Activated T-cell treated with anti-CD3 and anti-CD28 coated beads, Interleukin-2, amount 50 U/mL, for 4 hours (primary cell): ENCODE measurements around the gene RAMAC. TPM values are rescaled to one million over a fixed set of nuclear protein-coding genes. Genes with fewer than 3 reads are reported as not detected.

ENCODE experiments used
- ATAC-seq, 2 donors: fragments of 200-7000 bp; cut with Tn5 transposase; one replicate each; pipeline ENCODE4 v1.10.0; 2021
- DNase-seq: peaks from one replicate; pipeline ENCODE4 v3.0.0-alpha.2; 2020
- H3K27me3 Mint-ChIP-seq: one replicate; pipeline ENCODE4 v1.8.0; 2021; ENCODE audit warnings: low read depth, mixed read lengths
- H3K36me3 Mint-ChIP-seq: one replicate; pipeline ENCODE4 v1.8.0; 2022; ENCODE audit warnings: mixed read lengths; ENCODE audit not compliant: insufficient read depth
- H3K4me1 Mint-ChIP-seq: one replicate; pipeline ENCODE4 v1.8.0; 2021; ENCODE audit warnings: low read depth, mixed read lengths
- H3K4me3 Mint-ChIP-seq: one replicate; pipeline ENCODE4 v1.8.0; 2021; ENCODE audit warnings: mild to moderate bottlenecking, moderate library complexity, mixed read lengths
- H3K9me3 Mint-ChIP-seq: one replicate; pipeline ENCODE4 v1.8.0; 2021; ENCODE audit warnings: mixed read lengths
- total RNA-seq, 3 donors: library from RNA; stranded (reverse); gene quantifications; one replicate each; pipeline ENCODE4 v1.2.1, GENCODE V29; 2021

Gene RAMAC
- total RNA-seq, 3 donors from 2014 or later, result 23.0 to 28.5 (median 28.4) TPM

DNA sequence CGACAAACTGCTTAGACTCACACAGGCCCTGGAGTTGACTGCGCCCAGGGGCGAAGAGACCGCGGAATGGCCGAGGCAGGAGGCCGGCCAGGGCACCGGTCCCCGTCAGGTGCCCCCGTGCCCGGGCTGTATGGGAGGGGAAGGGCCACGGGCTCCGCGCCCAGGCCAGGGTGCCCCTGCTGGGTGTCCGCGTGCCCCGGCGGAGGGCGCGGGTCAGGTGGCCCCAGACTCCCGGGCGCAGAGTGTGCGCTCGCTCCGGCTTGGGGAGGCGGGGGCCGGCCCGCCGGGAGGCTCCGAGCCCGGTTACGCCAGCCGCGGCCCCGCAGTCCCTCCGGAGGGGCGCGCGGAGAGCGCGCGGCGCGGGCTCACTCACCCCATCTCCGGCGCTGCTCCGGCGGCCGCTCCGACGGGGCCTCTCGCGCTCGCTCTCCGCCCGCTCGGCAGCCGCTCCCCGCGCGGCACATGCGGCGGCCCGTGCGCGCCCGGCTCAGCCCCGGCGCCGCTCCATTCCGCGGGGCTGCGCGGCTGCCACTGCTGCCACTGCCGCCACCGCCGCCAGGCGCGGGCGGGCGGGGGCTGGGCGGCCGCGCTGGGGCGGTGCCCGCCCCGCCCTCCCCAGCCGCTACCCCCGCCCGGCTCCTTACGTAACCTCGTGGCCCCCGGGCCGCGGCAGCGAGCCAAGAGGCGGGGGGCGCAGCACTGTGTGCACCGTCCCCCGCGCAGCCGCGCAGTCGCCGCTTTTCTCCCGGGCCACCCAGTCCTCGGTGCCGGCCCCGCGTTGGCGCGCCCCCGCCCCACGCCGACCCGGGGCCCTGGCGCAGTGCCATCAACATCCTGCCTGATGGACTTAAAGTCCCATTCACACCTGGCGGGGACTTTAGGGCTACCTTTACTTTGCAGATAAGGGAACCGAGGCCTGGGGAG is 33.6 kb upstream of the RAMAC start, which contains the start of gene HOMER2:
TSS of gene HOMER2 (minus strand) at position 563 of the 924 bp plus-strand sequence. CDS start at position 378, 185 bp downstream.
- H3K36me3 Mint-ChIP-seq, result no peaks in the 10 kb centered on the region
- H3K9me3 Mint-ChIP-seq, result no peaks in the 10 kb centered on the region
- no peaks in the 10 kb centered on the region for H3K4me1 Mint-ChIP-seq
- ATAC-seq, result peak; percentile 69 to 75
- H3K4me3 Mint-ChIP-seq, result peak within 1 kb of the TSS; percentile 76
- H3K27me3 Mint-ChIP-seq, result peaks cover 13% of the 10 kb centered on the region
- no peak for DNase-seq

DNA sequence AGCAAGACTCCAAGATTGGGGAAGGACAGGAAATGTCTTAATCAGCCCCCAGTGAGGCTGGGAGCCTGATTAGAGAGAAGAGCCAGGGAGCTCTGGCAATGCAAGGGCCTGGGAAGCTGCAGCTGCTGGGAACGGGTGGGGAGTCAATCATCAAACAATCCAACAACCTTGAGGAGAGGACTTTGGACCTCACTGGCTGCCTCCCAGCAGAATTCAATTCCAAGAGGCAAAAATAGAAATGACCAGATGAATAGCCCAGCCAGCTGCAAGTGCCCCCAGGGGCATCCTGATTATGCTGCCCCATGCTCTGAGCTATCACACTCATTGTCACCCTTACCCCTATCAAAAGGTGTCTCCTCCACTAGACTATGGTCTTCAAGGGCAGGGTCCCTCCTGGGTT is 27.4 kb upstream of the RAMAC start:
- Mint-ChIP-seq H3K27me3 (peaks cover under 1% of the 10 kb centered on the region), H3K9me3 (no peaks in the 10 kb centered on the region), H3K4me3 (no peak overlapping the region), H3K36me3 (no peaks in the 10 kb centered on the region), H3K4me1 (no peaks in the 10 kb centered on the region)
- DNase-seq, result no peak
- no peak for ATAC-seq

DNA sequence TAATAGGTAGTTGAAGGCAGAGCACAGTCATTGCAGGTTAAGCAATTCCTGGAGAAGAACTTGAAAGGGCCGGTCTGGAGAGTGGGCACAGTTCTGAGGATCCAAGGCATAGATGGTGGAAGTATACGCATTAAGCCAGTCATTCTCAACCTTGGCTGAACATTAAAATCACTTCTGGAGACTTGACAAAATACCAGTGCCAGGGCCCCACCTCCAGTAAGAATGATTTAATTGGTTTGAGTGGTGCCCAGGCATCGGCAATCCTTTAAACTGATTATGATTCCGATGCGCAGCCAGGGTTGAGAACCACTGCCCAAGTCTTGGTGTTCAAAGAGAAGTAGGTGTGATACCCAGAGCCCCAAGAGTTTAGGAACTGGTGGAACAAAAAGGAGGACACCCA is 26.6 kb upstream of the RAMAC start:
- Mint-ChIP-seq H3K27me3 (no peaks in the 10 kb centered on the region), H3K9me3 (no peaks in the 10 kb centered on the region), H3K36me3 (no peaks in the 10 kb centered on the region), H3K4me1 (no peaks in the 10 kb centered on the region), H3K4me3 (no peak overlapping the region)
- no peak for DNase-seq
- ATAC-seq, result no peak

DNA sequence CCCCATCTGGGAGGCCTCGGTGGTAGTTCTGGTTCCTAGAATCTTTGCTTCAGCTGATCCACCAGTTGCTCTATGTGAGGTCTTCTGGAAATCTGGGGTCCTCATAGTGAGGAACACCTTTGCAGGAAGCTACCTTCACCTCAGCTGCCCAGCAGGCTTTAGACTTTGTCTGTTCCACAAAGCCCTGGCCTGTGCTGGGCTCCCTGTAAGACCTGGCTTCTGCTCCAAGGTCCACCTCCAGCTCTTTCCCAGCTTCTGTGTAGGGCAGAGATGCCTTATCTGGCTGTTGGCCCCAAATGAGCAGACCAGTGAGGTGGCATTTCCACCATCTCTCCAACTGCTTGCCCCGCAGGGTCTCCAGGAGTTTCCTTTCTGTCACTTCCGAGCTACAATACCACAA is 25.2 kb upstream of the RAMAC start:
- no peaks in the 10 kb centered on the region for H3K9me3 Mint-ChIP-seq
- ATAC-seq (no peak), DNase-seq (no peak)
- no peaks in the 10 kb centered on the region for H3K4me1 Mint-ChIP-seq
- H3K4me3 Mint-ChIP-seq, result no peak overlapping the region
- no peaks in the 10 kb centered on the region for H3K27me3 Mint-ChIP-seq
- H3K36me3 Mint-ChIP-seq, result no peaks in the 10 kb centered on the region

DNA sequence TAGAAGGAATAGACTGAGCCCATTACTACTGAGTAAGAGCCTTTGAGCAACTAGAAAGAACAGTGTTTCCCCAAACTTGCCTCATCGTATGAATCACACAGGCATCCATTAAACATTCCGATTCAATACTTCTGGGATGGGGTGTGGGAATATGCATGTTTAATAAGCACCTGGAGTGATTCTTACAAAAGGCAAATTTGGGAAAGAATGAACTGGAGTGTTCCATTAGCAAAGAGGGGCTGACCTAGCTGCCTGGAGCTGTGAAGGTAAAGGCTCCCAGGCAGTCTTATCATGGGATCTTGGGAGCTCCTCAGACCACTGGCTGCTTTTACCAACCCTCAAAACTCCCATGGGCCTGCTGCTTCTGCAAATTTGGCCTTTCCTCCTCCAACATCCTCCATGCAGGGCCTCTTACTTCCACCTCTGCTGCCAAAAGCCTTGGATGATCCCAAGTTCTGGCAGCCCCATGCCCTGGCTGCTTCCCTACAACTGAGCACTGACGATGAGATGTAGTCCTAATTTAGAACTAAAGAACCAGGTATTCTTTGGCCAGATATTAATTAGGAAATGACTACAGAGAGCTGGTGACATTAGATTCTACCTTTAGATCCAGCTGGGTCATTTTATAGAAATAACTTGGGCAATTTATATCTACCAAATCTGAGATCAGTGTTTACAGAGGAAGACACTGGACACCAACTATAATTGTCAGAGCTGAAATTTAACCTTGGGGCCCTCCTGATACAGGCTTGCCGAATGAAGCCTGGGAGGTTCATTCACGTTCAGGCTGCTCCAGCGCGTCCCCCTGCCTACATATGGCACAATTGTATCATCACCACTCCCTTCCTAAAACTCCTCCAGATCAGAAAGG is 22.3 kb upstream of the RAMAC start:
- Mint-ChIP-seq H3K9me3 (no peaks in the 10 kb centered on the region), H3K4me1 (no peaks in the 10 kb centered on the region)

DNA sequence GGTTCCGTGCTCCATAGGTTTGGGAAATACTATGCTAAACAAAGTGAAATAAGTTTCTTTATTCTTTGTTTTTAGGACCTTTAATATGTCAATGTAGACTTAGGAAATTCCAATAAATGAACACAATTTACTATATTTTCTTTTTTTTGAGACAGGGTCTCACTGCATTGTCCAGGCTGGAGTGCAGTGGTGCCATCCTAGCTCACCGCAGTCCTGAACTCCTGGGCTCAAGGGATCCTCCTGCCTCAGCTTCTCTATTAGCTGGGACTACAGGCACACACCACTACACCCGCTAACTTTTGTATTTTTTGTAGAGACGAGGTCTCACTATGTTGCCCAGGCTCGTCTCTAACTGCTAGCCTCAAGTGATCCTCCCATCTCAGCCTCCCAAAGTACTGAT is 21.1 kb upstream of the RAMAC start:
- Mint-ChIP-seq H3K27me3 (no peaks in the 10 kb centered on the region), H3K36me3 (no peaks in the 10 kb centered on the region), H3K4me1 (no peaks in the 10 kb centered on the region), H3K9me3 (no peaks in the 10 kb centered on the region), H3K4me3 (no peak overlapping the region)
- DNase-seq (no peak), ATAC-seq (no peak)

More for the DNA sequence above, 22.3 kb upstream of the RAMAC start:
- Mint-ChIP-seq H3K27me3 (no peaks in the 10 kb centered on the region), H3K4me3 (no peak overlapping the region), H3K36me3 (no peaks in the 10 kb centered on the region)
- DNase-seq (no peak), ATAC-seq (no peak)

DNA sequence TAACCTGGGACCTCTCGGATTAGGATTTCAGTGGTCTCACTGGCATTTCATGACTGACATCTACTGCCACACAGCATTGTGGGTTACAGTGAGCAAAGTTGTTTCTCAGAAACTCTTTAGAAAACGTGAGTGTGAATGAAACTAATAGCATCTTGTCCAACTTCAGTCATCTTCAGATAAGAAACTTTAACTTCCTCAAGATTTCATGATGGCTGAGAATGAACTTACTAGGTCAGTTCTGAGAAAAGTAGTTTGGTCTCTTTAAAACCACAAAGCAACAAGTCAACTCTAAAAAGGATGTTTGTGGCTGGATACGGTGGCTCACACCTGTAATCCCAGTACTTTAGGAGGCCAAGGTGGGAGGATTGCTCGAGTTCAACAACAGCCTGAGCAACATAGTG is 19.3 kb upstream of the RAMAC start:
- peak; percentile 77 to 83 for ATAC-seq
- Mint-ChIP-seq H3K36me3 (no peaks in the 10 kb centered on the region), H3K4me3 (no peak overlapping the region)

DNA sequence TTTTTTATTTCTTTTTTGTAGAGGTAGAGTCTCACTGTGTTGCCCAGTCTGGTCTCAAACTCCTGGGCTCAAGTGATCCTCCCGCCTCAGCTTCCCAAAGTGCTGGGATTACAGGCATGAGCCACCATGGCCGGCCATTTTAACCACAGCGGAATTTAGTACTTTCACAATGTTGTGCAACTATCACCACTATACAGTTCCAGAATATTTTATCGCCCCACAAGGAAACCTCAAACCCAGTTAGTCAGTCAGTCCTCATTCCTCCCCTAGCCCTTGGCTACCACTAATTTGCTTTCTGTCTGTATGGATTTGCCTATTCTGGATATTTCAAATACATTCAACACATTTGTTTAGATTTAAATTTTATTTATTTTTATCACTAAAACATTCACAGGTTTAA is 17.9 kb upstream of the RAMAC start:
- no peak for ATAC-seq
- Mint-ChIP-seq H3K27me3 (no peaks in the 10 kb centered on the region), H3K9me3 (no peaks in the 10 kb centered on the region), H3K36me3 (no peaks in the 10 kb centered on the region), H3K4me3 (no peak overlapping the region), H3K4me1 (no peaks in the 10 kb centered on the region)
- DNase-seq, result no peak

More for the DNA sequence above, 19.3 kb upstream of the RAMAC start:
- no peaks in the 10 kb centered on the region for H3K9me3 Mint-ChIP-seq
- no peaks in the 10 kb centered on the region for H3K4me1 Mint-ChIP-seq
- DNase-seq, result no peak
- no peaks in the 10 kb centered on the region for H3K27me3 Mint-ChIP-seq

DNA sequence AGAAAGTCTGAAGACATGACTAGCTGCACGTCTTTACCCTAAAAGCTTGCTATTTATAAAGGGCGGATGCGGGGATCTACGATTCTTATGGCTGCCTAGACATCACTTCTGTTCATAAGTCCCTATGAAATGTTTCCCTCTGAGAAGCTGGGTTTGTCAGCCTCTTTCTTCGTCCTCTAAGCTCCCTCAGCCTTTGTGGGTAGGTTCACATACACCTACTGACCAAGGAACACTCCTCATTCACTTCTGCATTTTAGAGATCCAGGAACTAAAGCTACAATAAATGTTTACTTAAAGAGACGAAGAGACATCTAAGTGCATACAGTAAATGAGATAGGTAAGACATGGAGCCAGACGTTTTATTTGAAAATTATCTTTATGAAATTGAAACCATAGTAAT is 16.7 kb upstream of the RAMAC start:
- no peak for DNase-seq
- H3K9me3 Mint-ChIP-seq, result no peaks in the 10 kb centered on the region
- no peaks in the 10 kb centered on the region for H3K36me3 Mint-ChIP-seq
- ATAC-seq, result no peak
- no peak overlapping the region for H3K4me3 Mint-ChIP-seq
- no peaks in the 10 kb centered on the region for H3K27me3 Mint-ChIP-seq
- no peaks in the 10 kb centered on the region for H3K4me1 Mint-ChIP-seq

DNA sequence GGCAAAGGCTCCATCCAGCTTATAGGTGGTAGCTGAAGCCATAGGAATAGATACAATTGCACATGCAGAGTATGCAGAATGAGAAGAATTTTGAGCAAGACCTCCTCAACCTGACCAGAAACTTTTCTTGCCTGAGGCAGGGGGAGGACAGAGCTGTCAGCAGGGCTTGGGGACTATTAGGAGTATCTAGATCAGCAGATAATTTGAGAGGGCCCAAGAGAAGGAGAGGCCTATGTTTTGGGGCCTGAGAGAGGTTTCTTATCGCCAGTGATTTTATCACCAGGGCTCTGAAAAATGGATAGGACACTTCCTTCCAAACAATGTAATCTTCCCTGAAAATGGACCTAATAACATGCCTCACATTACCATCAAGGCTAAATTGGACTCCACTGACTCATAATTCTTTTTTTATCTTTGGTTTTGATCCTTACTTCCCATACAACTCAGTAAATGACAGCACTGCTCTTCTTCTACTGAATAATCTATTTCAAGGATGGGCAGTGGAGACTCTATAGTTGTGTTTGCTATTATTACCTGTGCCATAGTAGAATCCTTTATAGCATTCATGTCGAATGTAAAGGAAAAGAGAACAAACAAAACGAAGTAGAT is 15.8 kb upstream of the RAMAC start:
- ATAC-seq, result no peak
- H3K36me3 Mint-ChIP-seq, result no peaks in the 10 kb centered on the region
- no peaks in the 10 kb centered on the region for H3K4me1 Mint-ChIP-seq
- no peaks in the 10 kb centered on the region for H3K27me3 Mint-ChIP-seq
- H3K9me3 Mint-ChIP-seq, result no peaks in the 10 kb centered on the region
- no peak overlapping the region for H3K4me3 Mint-ChIP-seq
- DNase-seq, result no peak

DNA sequence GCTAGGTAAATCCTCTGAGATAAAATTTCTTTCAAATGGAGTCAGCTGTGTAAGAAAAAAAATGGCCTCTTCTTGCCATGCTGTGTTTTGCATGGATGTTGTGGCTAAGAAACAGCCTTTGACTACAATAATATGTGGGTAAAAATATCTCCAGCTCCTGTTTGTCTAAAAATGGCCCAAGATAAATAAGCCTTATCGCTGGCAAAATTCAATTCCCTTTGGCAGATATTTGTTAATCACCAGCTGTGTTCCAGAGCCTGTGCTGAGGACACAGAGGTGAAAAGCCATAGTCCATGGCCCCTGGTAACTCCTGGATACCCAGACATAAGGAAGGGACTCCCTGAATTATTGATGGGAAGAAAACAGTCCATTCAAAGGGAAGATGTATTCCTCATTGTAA is 15.3 kb upstream of the RAMAC start:
- Mint-ChIP-seq H3K36me3 (no peaks in the 10 kb centered on the region), H3K27me3 (no peaks in the 10 kb centered on the region), H3K9me3 (no peaks in the 10 kb centered on the region), H3K4me1 (no peaks in the 10 kb centered on the region), H3K4me3 (no peak overlapping the region)
- ATAC-seq (no peak), DNase-seq (no peak)

DNA sequence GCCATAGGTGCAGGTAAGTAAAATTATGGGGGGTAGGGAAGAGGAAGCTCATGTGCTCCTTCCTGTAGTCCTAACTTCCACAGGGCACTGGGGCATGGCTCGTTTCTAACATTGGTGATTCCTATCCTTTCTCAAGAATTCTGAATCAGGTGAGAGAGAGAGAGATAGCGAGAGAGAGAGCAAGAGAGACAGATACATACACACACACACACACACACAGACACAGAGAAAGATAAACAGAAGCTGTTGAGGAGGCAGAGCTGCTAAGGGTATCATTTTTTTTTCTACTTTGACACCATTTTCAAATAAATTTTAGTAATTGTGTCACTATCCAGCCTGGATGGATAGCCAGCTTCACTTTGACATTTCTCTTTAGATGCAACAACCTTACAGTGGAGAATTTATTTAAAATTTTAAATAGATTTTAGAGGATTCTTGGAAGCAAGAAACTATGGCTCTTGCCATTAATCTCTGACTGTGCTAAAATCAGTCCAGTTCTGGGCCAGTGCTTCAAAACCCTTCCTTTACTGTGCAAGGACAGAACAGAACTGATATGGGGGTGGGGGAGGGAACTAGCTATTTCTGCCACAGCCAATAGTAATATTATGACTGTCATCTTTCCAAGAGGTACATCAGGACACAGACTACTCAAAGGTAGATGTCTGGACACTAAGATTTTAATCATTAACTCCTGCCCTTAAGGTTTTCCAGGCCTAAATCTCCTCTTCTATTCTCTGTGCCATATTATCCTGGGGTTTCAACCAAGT is 14.6 kb upstream of the RAMAC start:
- no peaks in the 10 kb centered on the region for H3K36me3 Mint-ChIP-seq

DNA sequence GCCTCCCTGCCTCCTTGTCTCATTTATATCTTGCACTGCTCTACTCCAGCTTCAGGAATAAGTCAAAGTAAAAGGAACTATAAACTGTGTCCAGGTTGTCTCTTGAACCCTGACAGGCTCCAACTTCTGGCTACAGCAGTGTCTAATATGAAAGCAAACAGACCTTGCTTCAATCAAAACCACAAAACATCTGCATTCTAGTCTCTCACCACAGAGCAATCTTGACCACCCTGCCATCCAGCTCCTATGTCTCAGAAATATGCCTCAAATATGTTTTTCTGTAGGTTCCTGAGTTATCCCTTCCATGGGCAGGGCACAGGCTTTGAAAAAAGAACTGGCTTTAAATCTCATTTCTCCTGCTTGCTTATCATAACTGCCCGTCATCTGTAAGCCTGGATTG is 13.0 kb upstream of the RAMAC start:
- H3K36me3 Mint-ChIP-seq, result no peaks in the 10 kb centered on the region

More for the DNA sequence above, 14.6 kb upstream of the RAMAC start:
- no peak overlapping the region for H3K4me3 Mint-ChIP-seq
- DNase-seq (no peak), ATAC-seq (no peak)
- no peaks in the 10 kb centered on the region for H3K4me1 Mint-ChIP-seq
- no peaks in the 10 kb centered on the region for H3K27me3 Mint-ChIP-seq
- no peaks in the 10 kb centered on the region for H3K9me3 Mint-ChIP-seq

DNA sequence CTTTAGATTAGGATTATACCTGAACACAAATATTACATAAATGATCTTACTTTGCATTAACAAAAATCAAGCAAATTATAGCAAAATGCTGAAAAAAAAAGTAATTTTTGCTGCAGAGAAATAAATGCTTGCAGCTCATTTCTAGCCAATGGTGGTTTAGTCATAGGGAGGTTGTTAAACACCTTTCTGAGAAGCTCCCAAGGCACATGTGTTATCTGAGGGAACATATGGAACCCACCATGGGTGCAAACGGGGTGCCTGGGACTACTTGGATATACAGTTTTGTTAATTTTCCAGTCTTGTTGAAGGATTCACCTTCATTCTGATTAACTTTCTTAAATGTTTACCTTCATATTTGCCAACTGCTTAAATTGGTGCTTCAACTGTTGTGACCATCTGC is 8.9 kb upstream of the RAMAC start:
- no peaks in the 10 kb centered on the region for H3K9me3 Mint-ChIP-seq
- H3K36me3 Mint-ChIP-seq, result peaks cover 2% of the 10 kb centered on the region
- H3K4me3 Mint-ChIP-seq, result no peak overlapping the region
- DNase-seq, result no peak
- peaks cover 1% of the 10 kb centered on the region for H3K4me1 Mint-ChIP-seq
- no peaks in the 10 kb centered on the region for H3K27me3 Mint-ChIP-seq
- ATAC-seq, result no peak

More for the DNA sequence above, 13.0 kb upstream of the RAMAC start:
- no peaks in the 10 kb centered on the region for H3K9me3 Mint-ChIP-seq
- no peaks in the 10 kb centered on the region for H3K4me1 Mint-ChIP-seq
- H3K4me3 Mint-ChIP-seq, result no peak overlapping the region
- no peaks in the 10 kb centered on the region for H3K27me3 Mint-ChIP-seq
- no peak for ATAC-seq
- DNase-seq, result no peak
